Psoas muscle (tissue), 8 donors: ENCODE measurements around the gene MPPED2. TPM values are rescaled to one million over a fixed set of nuclear protein-coding genes. Genes with fewer than 3 reads are reported as not detected.

ENCODE experiments used
- ATAC-seq, 4 donors: fragments of 200-7000 bp; cut with Tn5 transposase; one replicate each; pipeline ENCODE4 v1.9.1; 2020; ENCODE audit warnings: moderate library complexity in 3 of 4, mild to moderate bottlenecking in 2 of 4
- DNase-seq, 2 donors: peaks; one replicate each; pipeline ENCODE4 v3.0.0-alpha.2; 2020
- H3K27ac ChIP-seq: fragments of 200-600 bp; one replicate; pipeline ENCODE4 v1.8.0; 2022
- H3K27me3 ChIP-seq, 3 donors: fragments of 200-600 bp in 1 of 3; one replicate each; pipeline versions ENCODE4 v1.6.1 to v1.8.0; 2013 to 2022; ENCODE audit warnings: low read length in 2 of 3, mild to moderate bottlenecking in 2 of 3, moderate library complexity in 1 of 3; ENCODE audit not compliant: insufficient read depth in 3 of 3
- H3K36me3 ChIP-seq, 2 donors: fragments of 200-600 bp in 1 of 2; one replicate each; pipeline versions ENCODE4 v1.6.1 to v1.8.0; 2013 to 2022; ENCODE audit warnings: low read depth in 1 of 2, mild to moderate bottlenecking in 1 of 2, moderate library complexity in 1 of 2; ENCODE audit not compliant: insufficient read depth in 1 of 2
- H3K4me1 ChIP-seq: fragments of 200-600 bp; one replicate; pipeline ENCODE4 v1.8.0; 2022
- H3K4me3 ChIP-seq: fragments of 200-600 bp; one replicate; pipeline ENCODE4 v1.8.0; 2022; ENCODE audit warnings: mild to moderate bottlenecking
- H3K9me3 ChIP-seq: fragments of 200-600 bp; one replicate; pipeline ENCODE4 v1.8.0; 2022
- WGBS, 3 donors: extraction: QIAGEN DNeasy Blood & Tissue Kit; methylation state at CpG; one replicate each; pipeline versions ENCODE4 v1.1.6 to v1.1.7; 2013; 5-methylcytosine and 5-hydroxymethylcytosine counted together
- intact Hi-C, 2 donors: fragments of 100-400 bp; cut with DNase I; formaldehyde crosslinking; loops; one replicate each; pipeline versions ENCODE4 v1.11.0 to v1.14.2; 2022
- polyA plus RNA-seq, 3 donors: library from polyadenylated mRNA; stranded (reverse); fragments of 200-250 nt; gene quantifications; one replicate each; pipeline ENCODE4 v1.2.3, GENCODE V29; 2013
- total RNA-seq, 4 donors: library from RNA; stranded (reverse); fragmentation: NEBNext Ultra II Directional in 2 of 4; extraction: Animal tissue kit (Norgen Biotek cat#: 25700) in 2 of 4; gene quantifications; one replicate each; pipeline versions ENCODE4 v1.2.1 to v1.2.4, GENCODE V29; 2021 to 2023
- TF ChIP-seq, protein P1 (sequence below): fragments of 200-600 bp; IDR thresholded peaks from one replicate; pipeline ENCODE4 v1.8.0; 2022; ENCODE audit warnings: antibody characterized with exemption
- donor health status: healthy with polysubstance abuse.
- donor health status: DM: no; HTN: no; CAD: no; lungs with moderate emphysema.
- donor health status: Bipolar disorder and iron deficiency.
- donor health status: healthy.
- donor health status: DM: yes; HTN: yes; CAD: no.
- donor health status: DM: no; HTN: no; CAD: no.
- donor health status: DM: no; HTN: no; CAD: no.
- donor health status: DM: yes; HTN: yes; CAD: no.

The MPPED2 gene
- total and polyA plus RNA-seq, 7 donors = 0.44 to 7.9 (median 3.4) TPM

GRCh38 chr11:30488304-30488998, 97.7 kb downstream of the MPPED2 start:
- Histone ChIP-seq H3K4me3 (peak overlapping the region; percentile 47), H3K4me1 (peaks cover 30% of the 10 kb centered on the region), H3K9me3 (no peaks in the 10 kb centered on the region), H3K27ac (peak overlapping the region; percentile 58), H3K27me3 (no peaks in the 10 kb centered on the region), H3K36me3 (no peaks in the 10 kb centered on the region)
- intact Hi-C loops = loop anchor here (5.0 to 10.0 kb wide), 2 partner anchors 94 to 96 kb away; partner anchors contain the start of gene MPPED2 (in 1 of the 2)
- 24 to 32% (median 31%) methylated on average over 8 of the region's 8 CpGs for WGBS, 3 donors
- DNase-seq = no peak
- TF ChIP-seq, protein P1, sequence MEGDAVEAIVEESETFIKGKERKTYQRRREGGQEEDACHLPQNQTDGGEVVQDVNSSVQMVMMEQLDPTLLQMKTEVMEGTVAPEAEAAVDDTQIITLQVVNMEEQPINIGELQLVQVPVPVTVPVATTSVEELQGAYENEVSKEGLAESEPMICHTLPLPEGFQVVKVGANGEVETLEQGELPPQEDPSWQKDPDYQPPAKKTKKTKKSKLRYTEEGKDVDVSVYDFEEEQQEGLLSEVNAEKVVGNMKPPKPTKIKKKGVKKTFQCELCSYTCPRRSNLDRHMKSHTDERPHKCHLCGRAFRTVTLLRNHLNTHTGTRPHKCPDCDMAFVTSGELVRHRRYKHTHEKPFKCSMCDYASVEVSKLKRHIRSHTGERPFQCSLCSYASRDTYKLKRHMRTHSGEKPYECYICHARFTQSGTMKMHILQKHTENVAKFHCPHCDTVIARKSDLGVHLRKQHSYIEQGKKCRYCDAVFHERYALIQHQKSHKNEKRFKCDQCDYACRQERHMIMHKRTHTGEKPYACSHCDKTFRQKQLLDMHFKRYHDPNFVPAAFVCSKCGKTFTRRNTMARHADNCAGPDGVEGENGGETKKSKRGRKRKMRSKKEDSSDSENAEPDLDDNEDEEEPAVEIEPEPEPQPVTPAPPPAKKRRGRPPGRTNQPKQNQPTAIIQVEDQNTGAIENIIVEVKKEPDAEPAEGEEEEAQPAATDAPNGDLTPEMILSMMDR = no peak
- ATAC-seq = peak; percentile 47 to 86 (median 65)

GRCh38 chr11:30487200-30487898, 98.8 kb downstream of the MPPED2 start:
- WGBS, 3 donors = 86 to 98% (median 96%) methylated on average over 3 of the region's 3 CpGs
- intact Hi-C loops = loop anchor here (5.0 to 10.0 kb wide), 2 partner anchors 95 to 97 kb away; partner anchors contain the start of gene MPPED2 (in 1 of the 2)
- ATAC-seq (peak in 3 of 4 donors; percentile 29 to 58 (median 44)), DNase-seq (peak in 1 of 2 donors; percentile 15)
- no peak overlapping the region for H3K4me3 ChIP-seq
- no peaks in the 10 kb centered on the region for H3K9me3 ChIP-seq
- TF ChIP-seq, protein P1 = no peak
- no peak overlapping the region for H3K27ac ChIP-seq
- H3K27me3 ChIP-seq = no peaks in the 10 kb centered on the region
- no peaks in the 10 kb centered on the region for H3K36me3 ChIP-seq
- H3K4me1 ChIP-seq = peaks cover 30% of the 10 kb centered on the region

- DNase-seq (no peak), ATAC-seq (no peak)
- H3K9me3 ChIP-seq = no peaks in the 10 kb centered on the region
- TF ChIP-seq, protein P1 = no peak
- intact Hi-C loops = loop anchor here (5.0 to 10.0 kb wide), 2 partner anchors 97 to 99 kb away; partner anchors contain the start of gene MPPED2 (in 1 of the 2)
- no peak overlapping the region for H3K27ac ChIP-seq
- no peak overlapping the region for H3K4me3 ChIP-seq
- H3K36me3 ChIP-seq = no peaks in the 10 kb centered on the region
- WGBS, 3 donors = 74 to 83% (median 82%) methylated on average over 3 of the region's 3 CpGs
- no peaks in the 10 kb centered on the region for H3K27me3 ChIP-seq
- H3K4me1 ChIP-seq = peaks cover 30% of the 10 kb centered on the region
Observed at GRCh38 chr11:30485756-30486155, 100.4 kb downstream of the MPPED2 start.

DNA sequence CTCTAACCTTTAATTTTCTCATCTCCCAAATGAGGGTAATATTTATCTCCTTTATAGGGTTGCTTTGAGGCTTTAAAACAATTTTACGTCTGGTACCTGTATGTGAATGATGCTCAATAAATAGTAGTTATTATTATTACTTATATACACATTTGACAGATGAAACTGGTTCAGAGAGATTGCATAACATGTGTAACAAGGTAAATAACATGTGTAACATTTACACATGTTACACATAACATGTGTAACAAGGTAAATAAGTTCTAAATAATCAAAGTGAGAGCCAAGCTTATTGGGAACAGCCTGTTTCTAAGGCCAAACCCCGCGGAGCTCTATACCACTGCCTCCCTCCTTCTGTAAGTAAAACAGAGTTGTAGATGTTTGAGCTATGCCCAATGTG, 100.9 kb downstream of the MPPED2 start:
- no peaks in the 10 kb centered on the region for H3K9me3 ChIP-seq
- H3K4me1 ChIP-seq = peaks cover 30% of the 10 kb centered on the region
- WGBS, 3 donors = 76 to 82% (median 81%) methylated on average over 3 of the region's 3 CpGs
- ATAC-seq = no peak
- no peak overlapping the region for H3K4me3 ChIP-seq
- TF ChIP-seq, protein P1 = no peak
- H3K27ac ChIP-seq = no peak overlapping the region
- intact Hi-C loops = loop anchor here (5.0 to 10.0 kb wide), 2 partner anchors 97 to 100 kb away; partner anchors contain the start of gene MPPED2 (in 1 of the 2)
- no peaks in the 10 kb centered on the region for H3K36me3 ChIP-seq
- no peak for DNase-seq
- no peaks in the 10 kb centered on the region for H3K27me3 ChIP-seq
